MM.1S (cell line): ENCODE results near the gene OPALIN.

Experiments
- CTCF ChIP-seq: fragments of 300-600 bp; sonication (generic); IDR thresholded peaks from 2 replicates; pipeline ENCODE4 v1.5.1; 2016; ENCODE audit warnings: antibody characterized with exemption, low read length, mixed read lengths
- EZH2 ChIP-seq: fragments of 300-600 bp; sonication (generic); optimal IDR thresholded peaks from 2 replicates; pipeline ENCODE3; 2017; ENCODE audit warnings: low read depth, mild to moderate bottlenecking, antibody characterized with exemption, low read length, mixed read lengths
- EZH2phosphoT487 ChIP-seq: fragments of 300-600 bp; sonication (generic); IDR thresholded peaks from 2 replicates; pipeline ENCODE4 v1.6.1; 2018; ENCODE audit warnings: antibody characterized with exemption, low read length

GRCh38 chr10:96384506-96384905 is 25.7 kb upstream of the OPALIN start:
- TF ChIP-seq CTCF (no peak), EZH2 (no peak), EZH2phosphoT487 (no peak)
